CD4-positive, alpha-beta memory T cell (primary cell): ENCODE measurements around the gene RAD9B. TPM values are rescaled to one million over a fixed set of nuclear protein-coding genes. Genes with fewer than 3 reads are reported as not detected.
A peak's percentile ranks its signal among the peaks of the same experiment; 100 is the strongest.
"Not testable (repeated sequence)": the region's sequence is repeated elsewhere in the genome, so short reads cannot be mapped to it uniquely, and the experiment has no call there.

ENCODE experiments used
- CTCF ChIA-PET: fragments of 350-600 bp; sonication (Branson Sonifier 250); formaldehyde crosslinking; loops from one replicate; lab custom pipeline; 2021; ENCODE audit warnings: inconsistent platforms; ENCODE audit not compliant: partially characterized antibody; lab: Charles Lee
- POLR2A ChIA-PET: fragments of 350-600 bp; sonication (Branson Sonifier 250); formaldehyde crosslinking; loops from one replicate; lab custom pipeline; 2021; ENCODE audit not compliant: partially characterized antibody; lab: Charles Lee
- DNase-seq, 5 donors: peaks; one replicate each; pipeline versions ENCODE4 v3.0.0 to v3.0.0-alpha.2; 2020 to 2022; ENCODE audit warnings: mixed read lengths in 1 of 5
- H3K27ac ChIP-seq: one replicate; pipeline ENCODE4 v1.7.0; 2013; ENCODE audit warnings: low read depth, low read length
- H3K27me3 ChIP-seq: 2 replicates; pipeline ENCODE4 v1.7.0; 2013; ENCODE audit warnings: mild to moderate bottlenecking, low read length, moderate library complexity; ENCODE audit not compliant: insufficient read depth
- H3K36me3 ChIP-seq: 2 replicates; pipeline ENCODE4 v1.7.0; 2013; ENCODE audit warnings: mild to moderate bottlenecking, low read length, moderate library complexity; ENCODE audit not compliant: insufficient read depth
- H3K4me1 ChIP-seq: 2 replicates; pipeline ENCODE4 v1.7.0; 2013; ENCODE audit warnings: mild to moderate bottlenecking, low read length, moderate library complexity; ENCODE audit not compliant: insufficient read depth
- H3K4me3 ChIP-seq, 2 donors: one replicate each; pipeline ENCODE4 v1.7.0; 2013; ENCODE audit warnings: low read length in 2 of 2, mild to moderate bottlenecking in 1 of 2
- H3K9me3 ChIP-seq, 2 donors: one replicate each; pipeline ENCODE4 v1.7.0; 2013; ENCODE audit warnings: low read length in 2 of 2, control low read depth in 1 of 2; ENCODE audit not compliant: control insufficient read depth in 1 of 2
- H3K27ac Mint-ChIP-seq, 7 donors: one replicate each; pipeline ENCODE4 v1.8.0; 2020 to 2021; ENCODE audit warnings: mixed read lengths in 7 of 7, mild to moderate bottlenecking in 6 of 7, inconsistent platforms in 3 of 7, moderate library complexity in 3 of 7
- H3K27me3 Mint-ChIP-seq, 2 donors: one replicate each; pipeline ENCODE4 v1.8.0; 2020 to 2021; ENCODE audit warnings: mixed read lengths in 2 of 2
- H3K36me3 Mint-ChIP-seq, 2 donors: one replicate each; pipeline ENCODE4 v1.8.0; 2020 to 2021; ENCODE audit warnings: mixed read lengths in 2 of 2, inconsistent platforms in 1 of 2, mild to moderate bottlenecking in 1 of 2
- H3K4me1 Mint-ChIP-seq, 4 donors: one replicate each; pipeline ENCODE4 v1.8.0; 2020 to 2021; ENCODE audit warnings: mixed read lengths in 4 of 4, mild to moderate bottlenecking in 1 of 4
- H3K4me3 Mint-ChIP-seq, 8 donors: one replicate each; pipeline ENCODE4 v1.8.0; 2020 to 2021; ENCODE audit warnings: mixed read lengths in 8 of 8, mild to moderate bottlenecking in 7 of 8, moderate library complexity in 6 of 8, inconsistent platforms in 3 of 8
- H3K9me3 Mint-ChIP-seq, 8 donors: one replicate each; pipeline ENCODE4 v1.8.0; 2020 to 2021; ENCODE audit warnings: mixed read lengths in 8 of 8, mild to moderate bottlenecking in 5 of 8, inconsistent platforms in 3 of 8, moderate library complexity in 1 of 8
- intact Hi-C: fragments of 100-400 bp; cut with micrococcal nuclease; formaldehyde crosslinking; loops from one replicate; pipeline ENCODE4 v1.15.1; 2023
- polyA plus RNA-seq, 2 donors: library from polyadenylated mRNA; unstranded; fragments of 300-500 nt; fragmentation: Illumina TruSeq; gene quantifications; one replicate each; pipeline ENCODE4 v1.2.3, GENCODE V29; 2021
- total RNA-seq, 2 experiments: library from RNA; stranded (reverse); gene quantifications; one replicate each; pipeline ENCODE4 v1.2.3, GENCODE V29; 2021

The RAD9B gene
- total and polyA plus RNA-seq, 4 experiments from 2014 or later: 0.19 to 2.1 (median 0.86) TPM

GRCh38 chr12:110503432-110503831 is 1.3 kb downstream of the RAD9B start:
- Histone ChIP-seq H3K9me3 (no peaks in the 10 kb centered on the region), H3K27me3 (no peaks in the 10 kb centered on the region), H3K4me1 (peaks cover 33% of the 10 kb centered on the region), H3K4me3 (no peak overlapping the region), H3K36me3 (no peaks in the 10 kb centered on the region), H3K27ac (no peak overlapping the region)
- Mint-ChIP-seq H3K4me3 (peak overlapping the region in 3 of 8 donors; percentile 32 to 43 (median 38)), H3K27ac (peak overlapping the region in 4 of 7 donors; percentile 89 to 97 (median 93)), H3K4me1 (peaks cover 19 to 39% (median 30%) of the 10 kb centered on the region in 4 donors), H3K27me3 (no peaks in the 10 kb centered on the region), H3K36me3 (peaks cover 0 to 10% of the 10 kb centered on the region in 2 donors), H3K9me3 (peaks cover 0 to 2% (median 0%) of the 10 kb centered on the region in 8 donors)
- CTCF ChIA-PET: interaction anchor here (1.1 to 7.2 kb wide), 5 partner anchors 10 to 116 kb away, joined by 3 to 43 read pairs (median 6); partner anchors contain the start of genes ARPC3, FAM216A and GPN3
- DNase-seq: no peak
- intact Hi-C loops: loop anchor here (2.0 to 5.0 kb wide), 4 partner anchors 109 to 384 kb away; partner anchors contain the start of genes ATP2A2 and TCTN1
- POLR2A ChIA-PET: interaction anchor here (0.8 to 4.0 kb wide), 6 partner anchors 10 to 99 kb away, joined by 3 to 36 read pairs (median 4); partner anchors contain the start of genes ARPC3, FAM216A and GPN3

- Histone ChIP-seq H3K27me3 (no peaks in the 10 kb centered on the region), H3K36me3 (no peaks in the 10 kb centered on the region), H3K4me3 (no peak overlapping the region), H3K4me1 (peaks cover 14% of the 10 kb centered on the region), H3K9me3 (no peaks in the 10 kb centered on the region), H3K27ac (no peak overlapping the region)
- POLR2A ChIA-PET: no interaction called here
- Mint-ChIP-seq H3K27ac (no peak overlapping the region), H3K9me3 (peaks cover 0 to 2% (median 0%) of the 10 kb centered on the region in 8 donors), H3K4me3 (no peak overlapping the region), H3K27me3 (no peaks in the 10 kb centered on the region), H3K36me3 (peaks cover 0 to 10% of the 10 kb centered on the region in 2 donors), H3K4me1 (peaks cover 10 to 24% (median 17%) of the 10 kb centered on the region in 4 donors)
- CTCF ChIA-PET: interaction anchor here (0.6 to 1.1 kb wide), 2 partner anchors 94 to 97 kb away, joined by 4 read pairs; no protein-coding TSS in a partner anchor
- no peak for DNase-seq
- intact Hi-C loops: no loop called here
Measured at GRCh38 chr12:110505332-110505731, 3.2 kb downstream of the RAD9B start.

DNA sequence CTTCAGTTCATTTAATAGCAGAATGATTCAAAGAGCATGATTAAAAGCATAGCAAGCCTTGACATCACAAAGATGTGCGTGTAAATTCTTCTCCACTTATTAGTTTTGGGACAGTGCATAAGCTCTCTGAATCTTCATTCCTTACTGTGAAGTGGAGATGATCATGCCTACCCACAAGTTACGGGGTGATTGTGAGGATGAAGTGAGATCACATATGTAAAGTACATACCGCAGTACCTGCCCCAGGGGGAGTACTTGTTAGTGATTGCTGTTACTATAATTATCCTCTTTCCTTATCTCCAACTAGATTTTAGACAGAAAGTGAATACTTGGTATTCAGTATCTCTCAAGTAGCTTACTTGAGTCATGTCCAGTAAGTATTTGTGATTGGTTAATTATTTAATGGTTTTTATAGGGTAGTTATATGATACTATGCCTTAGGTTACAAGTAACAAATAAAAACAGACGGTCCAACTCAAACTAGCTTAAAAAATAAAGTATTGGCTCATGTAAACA is 6.0 kb downstream of the RAD9B start:
- H3K4me1 Mint-ChIP-seq: no peaks in the 10 kb centered on the region
- Histone ChIP-seq H3K27ac (no peak overlapping the region), H3K36me3 (no peaks in the 10 kb centered on the region), H3K9me3 (no peaks in the 10 kb centered on the region), H3K4me3 (no peak overlapping the region), H3K4me1 (no peaks in the 10 kb centered on the region), H3K27me3 (no peaks in the 10 kb centered on the region)
- no peaks in the 10 kb centered on the region for H3K27me3 Mint-ChIP-seq
- no peaks in the 10 kb centered on the region for H3K9me3 Mint-ChIP-seq
- no peak overlapping the region for H3K27ac Mint-ChIP-seq
- H3K4me3 Mint-ChIP-seq: no peak overlapping the region
- no peak for DNase-seq
- ChIA-PET POLR2A (interaction anchor here (0.8 to 1.1 kb wide), 3 partner anchors 11 to 113 kb away, joined by 3 to 4 read pairs (median 3); no protein-coding TSS in a partner anchor), CTCF (interaction anchor here (0.8 to 2.3 kb wide), 9 partner anchors 9 to 319 kb away, joined by 3 to 10 read pairs (median 4); partner anchors contain the start of gene FAM216A)
- intact Hi-C loops: no loop called here
- no peaks in the 10 kb centered on the region for H3K36me3 Mint-ChIP-seq

- Mint-ChIP-seq H3K4me3 (no peak overlapping the region), H3K4me1 (peaks cover 0 to 1% (median 0%) of the 10 kb centered on the region in 4 donors), H3K9me3 (no peaks in the 10 kb centered on the region), H3K27ac (no peak overlapping the region), H3K27me3 (no peaks in the 10 kb centered on the region), H3K36me3 (no peaks in the 10 kb centered on the region)
- Histone ChIP-seq H3K4me3 (no peak overlapping the region), H3K27me3 (no peaks in the 10 kb centered on the region), H3K27ac (no peak overlapping the region), H3K36me3 (no peaks in the 10 kb centered on the region), H3K4me1 (no peaks in the 10 kb centered on the region), H3K9me3 (no peaks in the 10 kb centered on the region)
- CTCF ChIA-PET: interaction anchor here (0.9 to 8.1 kb wide), 14 partner anchors 10 to 314 kb away, joined by 3 to 157 read pairs (median 4); partner anchors contain the start of genes ARPC3, FAM216A and GPN3
- intact Hi-C loops: loop anchor here (2.0 kb wide), 1 partner anchor 45 kb away; the partner anchor contains the start of genes FAM216A and GPN3
- POLR2A ChIA-PET: interaction anchor here (1.0 to 1.5 kb wide), 5 partner anchors 10 to 86 kb away, joined by 3 to 7 read pairs (median 4); partner anchors contain the start of genes FAM216A, GPN3, RAD9B and VPS29
- no peak for DNase-seq
Measured at GRCh38 chr12:110513842-110514241, 11.7 kb downstream of the RAD9B start.

- no peaks in the 10 kb centered on the region for H3K9me3 Mint-ChIP-seq
- no peak overlapping the region for H3K27ac Mint-ChIP-seq
- Histone ChIP-seq H3K27me3 (no peaks in the 10 kb centered on the region), H3K36me3 (no peaks in the 10 kb centered on the region), H3K27ac (no peak overlapping the region), H3K9me3 (no peaks in the 10 kb centered on the region), H3K4me3 (no peak overlapping the region), H3K4me1 (no peaks in the 10 kb centered on the region)
- CTCF ChIA-PET: interaction anchor here (0.9 to 8.1 kb wide), 5 partner anchors 11 to 88 kb away, joined by 3 to 157 read pairs (median 6); partner anchors contain the start of genes ARPC3, FAM216A and GPN3
- H3K27me3 Mint-ChIP-seq: no peaks in the 10 kb centered on the region
- POLR2A ChIA-PET: no interaction called here
- H3K4me1 Mint-ChIP-seq: peaks cover 0 to 1% (median 0%) of the 10 kb centered on the region in 4 donors
- DNase-seq: no peak
- intact Hi-C loops: no loop called here
- no peaks in the 10 kb centered on the region for H3K36me3 Mint-ChIP-seq
- H3K4me3 Mint-ChIP-seq: no peak overlapping the region
Measured at GRCh38 chr12:110514363-110514762, 12.2 kb downstream of the RAD9B start.

DNA sequence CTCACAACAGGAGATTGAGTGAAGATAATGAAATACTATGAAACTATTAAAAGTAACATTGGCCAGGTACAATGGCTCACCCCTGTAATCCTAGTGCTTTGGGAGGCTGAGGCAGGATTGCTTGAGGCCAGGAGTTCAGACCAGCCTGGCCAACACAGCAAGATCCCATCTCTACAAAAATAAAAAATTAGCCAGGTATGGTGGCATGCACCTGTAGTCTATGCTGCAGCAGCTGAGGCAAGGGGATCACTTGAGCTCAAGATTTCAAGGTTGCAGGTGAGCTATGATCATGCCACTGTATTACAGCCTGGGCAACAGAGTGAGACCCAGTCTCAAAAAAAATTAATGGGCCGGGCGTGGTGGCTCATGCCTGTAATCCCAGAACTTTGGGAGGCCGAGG is 14.9 kb downstream of the RAD9B start:
- Histone ChIP-seq H3K9me3 (no peaks in the 10 kb centered on the region), H3K27me3 (no peaks in the 10 kb centered on the region), H3K4me3 (no peak overlapping the region), H3K36me3 (no peaks in the 10 kb centered on the region), H3K27ac (no peak overlapping the region), H3K4me1 (peaks cover 9% of the 10 kb centered on the region)
- intact Hi-C loops: no loop called here
- ChIA-PET POLR2A (no interaction called here), CTCF (interaction anchor here (0.7 to 8.1 kb wide), 3 partner anchors 9 to 85 kb away, joined by 3 to 157 read pairs (median 3); no protein-coding TSS in a partner anchor)
- H3K4me1 Mint-ChIP-seq: peaks cover 3 to 5% (median 5%) of the 10 kb centered on the region in 4 donors
- DNase-seq: no peak
- H3K9me3 Mint-ChIP-seq: no peaks in the 10 kb centered on the region
- H3K4me3 Mint-ChIP-seq: no peak overlapping the region
- no peaks in the 10 kb centered on the region for H3K36me3 Mint-ChIP-seq
- H3K27ac Mint-ChIP-seq: no peak overlapping the region
- no peaks in the 10 kb centered on the region for H3K27me3 Mint-ChIP-seq

DNA sequence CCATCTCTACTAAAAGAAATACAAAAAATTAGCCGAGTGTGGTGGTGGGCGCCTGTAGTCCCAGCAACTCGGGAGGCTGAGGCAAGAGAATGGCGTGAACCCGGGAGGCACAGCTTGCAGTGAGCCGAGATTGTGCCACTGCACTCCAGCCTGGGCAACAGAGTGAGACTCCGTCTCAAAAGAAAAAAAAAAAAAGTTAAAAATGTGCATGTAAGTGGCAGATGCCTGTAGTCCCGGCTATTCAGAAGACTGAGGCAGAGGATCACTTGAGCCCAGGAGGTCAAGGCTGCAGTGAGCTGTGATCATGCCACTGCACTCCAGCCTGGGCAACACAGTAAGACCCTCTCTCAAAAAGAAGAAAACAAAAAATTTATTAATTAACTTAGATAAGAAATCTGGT is 15.9 kb downstream of the RAD9B start:
- H3K27me3 ChIP-seq, intact Hi-C loops, H3K36me3 Mint-ChIP-seq, CTCF ChIA-PET, H3K27ac ChIP-seq, DNase-seq, H3K4me3 ChIP-seq, POLR2A ChIA-PET, H3K36me3 ChIP-seq, H3K4me3 Mint-ChIP-seq, H3K4me1 Mint-ChIP-seq, H3K27me3 Mint-ChIP-seq, H3K9me3 ChIP-seq, H3K9me3 Mint-ChIP-seq, H3K27ac Mint-ChIP-seq: not testable (repeated sequence)
- peaks cover 13% of the 10 kb centered on the region for H3K4me1 ChIP-seq
